Brain microvascular endothelial cell (primary cell): ENCODE results near the gene GLT1D1.
A peak's percentile ranks its signal among the peaks of the same experiment; 100 is the strongest.

Experiments used
- DNase-seq: peaks from one replicate; pipeline ENCODE4 v3.0.0-alpha.2; 2020
- H3K27ac ChIP-seq: fragments of 250-450 bp; sonication (Bioruptor Pico); 2 replicates; pipeline ENCODE4 v1.5.1; 2020; ENCODE audit warnings: mild to moderate bottlenecking, moderate library complexity
- H3K27me3 ChIP-seq: fragments of 250-450 bp; sonication (Bioruptor Pico); replicated peaks from 2 replicates; pipeline ENCODE4 v1.5.1; 2020; ENCODE audit warnings: mild to moderate bottlenecking
- H3K36me3 ChIP-seq: fragments of 250-450 bp; sonication (Bioruptor Pico); replicated peaks from 2 replicates; pipeline ENCODE4 v1.5.1; 2020; ENCODE audit warnings: mild to moderate bottlenecking
- H3K4me3 ChIP-seq: 2 replicates; pipeline ENCODE4 v1.5.1; 2011; ENCODE audit warnings: low read depth, mild to moderate bottlenecking, control low read depth, low read length, moderate library complexity
- in situ Hi-C: cut with HindIII; loops from 2 replicates; pipeline ENCODE4 v1.10.0; 2017; ENCODE audit warnings: low sequenced_read_pairs, low pct_ligation_motif_present
- TF ChIP-seq, protein P1 (sequence below): IDR thresholded peaks from 2 replicates; pipeline ENCODE4 v1.5.1; 2011; ENCODE audit warnings: low read depth, mild to moderate bottlenecking, moderate library complexity, low read length, control low read depth, inconsistent platforms; ENCODE audit errors: missing control alignments

Gene GLT1D1

DNA sequence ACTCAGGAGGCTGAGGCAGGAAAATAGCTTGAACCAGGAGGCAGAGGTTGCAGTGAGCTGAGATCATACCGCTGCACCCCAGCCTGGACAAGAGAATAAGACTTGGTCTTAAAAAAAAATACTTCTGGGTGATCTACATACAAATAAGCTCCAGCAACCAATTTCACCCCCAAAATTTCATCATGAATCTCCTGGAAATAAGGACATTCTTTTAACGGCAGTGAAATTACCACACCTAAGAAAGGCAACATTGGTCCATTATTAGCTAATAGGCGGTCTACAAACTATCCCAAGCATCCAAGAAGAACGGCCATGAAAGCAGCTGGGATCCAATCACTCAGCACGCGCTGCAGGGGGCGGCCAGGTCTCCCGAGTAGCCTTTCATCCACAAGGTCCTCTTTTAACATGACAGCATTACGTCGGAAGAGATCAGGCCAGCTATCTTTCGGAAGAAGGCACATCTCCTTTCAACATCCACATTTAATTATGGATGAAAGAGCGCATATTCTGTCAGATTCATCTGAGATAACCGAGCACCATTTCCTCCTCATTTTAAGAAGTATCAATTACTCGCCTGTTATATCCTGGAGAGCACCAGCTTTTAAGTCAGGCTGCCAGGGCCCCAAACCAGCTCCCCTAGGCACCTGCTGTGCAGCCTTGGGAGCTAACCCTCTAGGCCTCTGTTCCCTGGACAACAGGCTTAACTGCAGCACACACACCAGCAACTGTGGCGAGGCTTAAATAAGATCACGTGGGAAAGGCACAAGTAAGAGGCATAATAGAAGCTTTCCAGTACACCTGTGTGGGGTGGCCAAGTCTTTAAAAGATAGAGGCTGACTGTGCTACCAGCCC, 33.8 kb upstream of the GLT1D1 start:
- DNase-seq, result no peak
- in situ Hi-C loops, result no loop called here
- H3K4me3 ChIP-seq, result no peak overlapping the region
- H3K36me3 ChIP-seq, result peaks cover 11% of the 10 kb centered on the region
- H3K27me3 ChIP-seq, result no peaks in the 10 kb centered on the region
- TF ChIP-seq, protein P1, sequence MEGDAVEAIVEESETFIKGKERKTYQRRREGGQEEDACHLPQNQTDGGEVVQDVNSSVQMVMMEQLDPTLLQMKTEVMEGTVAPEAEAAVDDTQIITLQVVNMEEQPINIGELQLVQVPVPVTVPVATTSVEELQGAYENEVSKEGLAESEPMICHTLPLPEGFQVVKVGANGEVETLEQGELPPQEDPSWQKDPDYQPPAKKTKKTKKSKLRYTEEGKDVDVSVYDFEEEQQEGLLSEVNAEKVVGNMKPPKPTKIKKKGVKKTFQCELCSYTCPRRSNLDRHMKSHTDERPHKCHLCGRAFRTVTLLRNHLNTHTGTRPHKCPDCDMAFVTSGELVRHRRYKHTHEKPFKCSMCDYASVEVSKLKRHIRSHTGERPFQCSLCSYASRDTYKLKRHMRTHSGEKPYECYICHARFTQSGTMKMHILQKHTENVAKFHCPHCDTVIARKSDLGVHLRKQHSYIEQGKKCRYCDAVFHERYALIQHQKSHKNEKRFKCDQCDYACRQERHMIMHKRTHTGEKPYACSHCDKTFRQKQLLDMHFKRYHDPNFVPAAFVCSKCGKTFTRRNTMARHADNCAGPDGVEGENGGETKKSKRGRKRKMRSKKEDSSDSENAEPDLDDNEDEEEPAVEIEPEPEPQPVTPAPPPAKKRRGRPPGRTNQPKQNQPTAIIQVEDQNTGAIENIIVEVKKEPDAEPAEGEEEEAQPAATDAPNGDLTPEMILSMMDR, result no peak
- H3K27ac ChIP-seq, result peak overlapping the region; percentile 89

DNA sequence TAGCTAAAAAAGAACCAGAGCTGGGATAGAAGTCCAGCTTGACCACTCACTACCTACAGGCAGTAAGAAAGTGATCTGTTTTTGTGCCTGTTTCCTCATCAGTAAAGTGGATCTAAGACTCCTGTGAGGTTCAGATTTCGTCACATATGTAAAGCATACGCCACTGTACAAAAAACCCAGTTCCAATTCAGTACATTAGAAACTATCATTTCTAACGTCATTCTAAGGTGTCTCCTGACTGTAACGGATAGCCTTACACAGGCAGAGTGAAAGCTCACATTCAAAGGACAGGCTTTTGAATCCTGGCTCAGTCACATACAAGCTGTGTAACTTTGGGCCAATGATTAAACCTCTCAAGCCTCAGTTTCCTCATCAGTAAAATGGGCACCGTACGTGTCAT, 33.0 kb upstream of the GLT1D1 start:
- no peak for DNase-seq
- no peaks in the 10 kb centered on the region for H3K27me3 ChIP-seq
- TF ChIP-seq, protein P1, result no peak
- in situ Hi-C loops, result no loop called here
- peaks cover 9% of the 10 kb centered on the region for H3K36me3 ChIP-seq
- H3K4me3 ChIP-seq, result no peak overlapping the region
- no peak overlapping the region for H3K27ac ChIP-seq

DNA sequence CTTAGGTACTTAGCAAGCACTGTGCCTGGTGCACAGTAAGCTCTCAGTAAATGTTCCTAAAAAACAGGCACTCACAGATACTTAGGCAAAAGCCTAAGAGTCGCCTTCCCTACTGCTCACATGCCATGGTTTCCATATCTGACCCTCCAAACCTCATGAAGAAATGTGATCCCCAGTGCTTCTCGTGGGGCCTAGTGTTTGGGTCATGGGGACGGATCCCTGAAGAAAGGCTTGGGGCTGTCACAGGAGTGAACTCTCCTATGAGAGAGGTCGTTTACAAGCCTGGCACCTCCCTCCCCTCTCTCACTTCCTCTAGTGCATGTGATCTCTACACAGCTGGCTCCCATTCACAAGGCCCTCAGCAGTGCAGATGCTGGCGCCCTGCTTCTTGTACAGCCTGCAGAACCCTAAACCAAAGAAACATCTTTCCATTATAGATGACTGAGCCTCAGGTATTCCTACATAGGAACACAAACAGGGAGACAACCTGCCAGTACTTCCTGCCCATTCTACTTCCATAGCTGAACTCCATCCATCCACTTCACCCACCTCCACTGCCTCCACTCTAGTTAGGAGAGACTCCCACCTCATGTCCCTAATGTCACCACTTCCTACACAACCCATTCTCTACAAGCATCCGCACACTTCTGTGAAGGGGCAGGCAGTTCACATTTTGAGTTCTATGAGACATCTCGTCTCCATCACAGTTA, 32.4 kb upstream of the GLT1D1 start:
- no peak overlapping the region for H3K4me3 ChIP-seq
- in situ Hi-C loops, result no loop called here
- DNase-seq, result no peak
- H3K27me3 ChIP-seq, result no peaks in the 10 kb centered on the region
- H3K36me3 ChIP-seq, result peaks cover 9% of the 10 kb centered on the region
- H3K27ac ChIP-seq, result no peak overlapping the region
- TF ChIP-seq, protein P1, result no peak

DNA sequence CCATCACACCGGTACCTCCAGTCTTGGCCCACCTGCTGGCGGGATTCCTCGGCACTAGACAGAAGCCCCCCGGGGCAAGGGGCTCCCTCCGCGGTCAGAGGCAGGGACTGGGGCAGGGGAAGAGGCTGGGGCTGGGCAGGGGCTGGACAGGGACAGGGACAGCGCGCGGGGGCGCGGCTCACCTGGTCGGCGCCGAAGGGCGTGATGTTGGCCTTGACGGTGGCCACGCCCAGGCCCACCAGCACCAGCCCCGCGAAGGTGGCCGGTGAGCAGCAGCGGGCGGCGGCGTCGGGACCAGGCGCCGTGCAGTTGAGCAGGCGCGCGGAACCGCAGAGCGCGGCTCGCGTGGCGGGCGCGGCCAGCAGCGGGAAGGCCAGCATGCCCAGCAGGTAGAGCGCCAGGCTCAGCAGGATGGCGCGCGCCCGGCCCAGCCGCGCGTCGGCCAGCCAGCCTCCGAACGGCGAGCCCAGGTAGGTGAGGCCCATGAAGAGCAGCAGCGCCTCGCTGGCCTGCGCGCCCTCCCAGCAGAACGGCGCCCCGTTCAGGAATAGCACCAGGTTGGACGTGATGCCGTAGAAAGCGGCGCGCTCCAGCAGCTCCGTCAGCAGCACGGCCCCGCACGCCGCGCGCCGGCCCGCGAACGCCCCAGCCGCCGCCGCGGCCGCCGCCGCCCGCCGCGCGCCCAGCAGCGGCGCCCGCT, 29.9 kb upstream of the GLT1D1 start:
- Histone ChIP-seq H3K4me3 (peak overlapping the region; percentile 91), H3K36me3 (peaks cover 9% of the 10 kb centered on the region), H3K27ac (peak overlapping the region; percentile 56), H3K27me3 (no peaks in the 10 kb centered on the region)
- DNase-seq, result no peak
- TF ChIP-seq, protein P1, result no peak
- in situ Hi-C loops, result no loop called here

DNA sequence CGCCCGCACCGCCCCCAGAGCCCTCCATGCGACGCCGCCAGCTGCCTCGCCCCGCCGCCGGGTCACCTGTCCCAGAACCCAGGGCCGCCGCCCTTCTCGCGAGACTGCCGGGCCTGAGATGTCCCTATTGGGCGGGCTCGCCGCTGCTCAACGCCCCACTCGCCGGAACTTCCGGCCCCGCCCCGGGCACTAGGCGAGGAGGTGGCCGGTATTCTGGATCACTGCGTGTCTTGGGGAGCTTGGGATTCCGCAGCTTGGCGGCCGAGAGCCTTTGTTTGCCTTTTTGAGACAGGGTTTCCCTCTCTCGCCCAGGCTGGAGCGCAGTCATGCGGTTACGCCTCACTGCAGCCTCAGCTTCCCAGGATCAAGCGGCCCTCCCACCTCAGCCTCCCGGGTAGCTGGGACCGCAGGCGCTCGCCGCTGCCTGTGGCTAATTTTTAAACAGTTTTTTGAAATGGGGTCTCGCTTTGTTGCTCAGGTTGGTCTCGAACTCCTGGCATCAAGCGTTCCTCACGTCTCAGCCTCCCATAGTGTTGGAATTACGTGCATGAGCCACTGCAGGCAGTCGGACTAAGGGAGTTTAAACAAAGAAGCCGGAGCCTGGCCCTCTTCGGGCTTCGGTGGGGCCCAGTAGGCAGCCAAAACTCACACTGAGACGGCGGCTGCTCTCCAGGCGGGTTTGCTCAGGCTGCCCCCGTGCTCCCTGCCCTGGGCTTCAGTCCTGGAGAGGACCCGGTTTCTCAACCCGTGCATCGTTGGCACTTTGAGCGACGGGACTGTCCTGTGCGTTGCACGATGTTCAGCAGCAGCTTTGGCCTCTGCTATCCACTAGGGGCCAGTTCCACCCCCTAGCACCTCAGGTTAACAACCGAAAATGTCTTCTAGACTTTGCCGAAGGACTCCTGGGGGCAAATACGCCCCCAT, 29.1 kb upstream of the GLT1D1 start, which contains the start of gene SLC15A4:
SLC15A4 (minus strand) TSS at position 43 of the 924 bp plus-strand sequence; CDS start at position 28, 15 bp downstream.
- TF ChIP-seq, protein P1, result peak; percentile 55
- H3K27ac ChIP-seq, result peak within 1 kb of the TSS; percentile 67
- peak; percentile 91 for DNase-seq
- H3K27me3 ChIP-seq, result no peaks in the 10 kb centered on the region
- in situ Hi-C loops, result no loop called here
- H3K36me3 ChIP-seq, result peaks cover 9% of the 10 kb centered on the region
- peak within 1 kb of the TSS; percentile 91 for H3K4me3 ChIP-seq
